ENCODE measurements around the gene ACVR2B.
A peak's percentile ranks its signal among the peaks of the same experiment; 100 is the strongest.
"Not testable (repeated sequence)": the region's sequence is repeated elsewhere in the genome, so short reads cannot be mapped to it uniquely, and the experiment has no call there.

Gene ACVR2B

DNA sequence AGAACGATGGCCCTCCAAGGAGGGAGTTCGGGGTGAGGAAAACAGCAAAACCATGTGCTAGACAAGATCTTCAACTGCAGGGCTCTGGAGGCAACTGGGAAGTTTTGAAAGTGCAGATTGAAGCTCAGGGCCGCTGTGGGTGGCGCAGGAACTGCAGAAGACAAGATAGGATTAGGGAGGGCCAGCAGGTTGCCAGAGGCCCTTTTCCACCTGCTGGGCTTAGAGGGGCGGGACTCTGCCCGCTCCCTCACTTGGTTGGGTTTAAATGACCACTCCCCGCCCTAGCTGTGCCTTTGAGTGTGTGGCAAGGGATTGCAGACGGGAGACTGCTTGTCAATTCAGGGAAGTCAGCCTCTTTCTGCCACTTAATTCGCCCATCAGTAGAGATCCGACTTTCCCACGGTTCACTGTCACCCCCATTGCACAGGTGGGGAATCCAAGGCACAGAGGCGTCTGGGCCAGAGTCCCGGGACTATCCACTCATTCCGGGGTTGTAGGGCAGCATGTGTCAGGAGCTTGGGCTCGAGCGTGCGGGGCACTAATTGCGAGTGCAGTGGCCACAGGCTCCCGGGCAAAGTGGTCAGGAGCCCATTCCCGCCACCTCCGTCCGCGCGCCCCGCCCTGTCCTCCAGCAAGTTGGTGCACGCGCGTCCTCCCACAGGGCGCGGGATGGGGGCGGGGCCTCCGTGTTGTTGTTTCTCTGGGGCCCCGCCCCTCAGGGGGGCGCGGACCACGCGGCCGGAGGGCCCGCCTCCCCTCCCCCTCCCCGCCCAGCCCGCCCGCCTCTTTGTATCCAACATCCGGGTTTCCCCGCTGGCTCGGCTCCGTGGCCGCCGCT is at the start of gene ACVR2B:
TSS of gene ACVR2B (plus strand) at position 816 of the 838 bp plus-strand sequence. CDS start 433 bp downstream, outside the sequence.
- peak; percentile 70 for DNase-seq

DNA sequence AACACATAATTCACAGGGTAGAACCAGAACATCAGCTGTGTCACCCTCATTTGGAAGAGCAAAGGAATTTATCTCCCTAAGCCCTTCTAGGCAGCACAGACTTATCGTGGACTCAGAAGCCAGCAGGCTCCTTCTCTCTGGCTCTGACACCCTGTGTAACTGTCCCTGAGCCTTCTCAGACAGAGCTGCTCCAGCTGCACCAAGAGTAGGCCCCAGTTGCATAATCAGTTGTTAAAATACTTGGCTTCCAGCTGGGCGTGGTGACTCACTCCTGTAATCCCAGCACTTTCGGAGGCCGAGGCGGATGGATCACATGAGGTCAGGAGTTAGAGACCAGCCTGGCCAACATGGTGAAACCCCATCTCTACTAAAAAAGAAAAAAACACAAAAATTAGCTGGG is 49.4 kb upstream of the ACVR2B start:
- DNase-seq = no peak

DNA sequence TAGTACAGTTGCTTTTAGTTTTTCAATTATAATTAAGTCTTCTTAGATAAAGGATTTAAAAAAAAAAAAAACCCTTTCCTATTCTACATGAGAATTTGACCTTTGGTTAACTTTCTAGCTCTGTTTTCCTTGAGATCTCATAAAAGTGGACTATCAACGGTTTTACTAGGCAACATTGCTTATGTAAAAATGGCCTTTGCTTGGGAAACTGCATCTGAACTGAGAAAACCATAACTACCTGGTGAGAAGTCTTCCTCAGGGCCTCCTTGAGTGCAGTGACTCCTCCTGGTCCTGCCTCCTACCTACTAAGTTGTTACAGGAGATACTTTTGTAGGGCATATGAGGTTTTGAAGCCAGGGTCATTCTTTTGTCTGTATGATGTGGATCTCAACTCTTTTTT is 42.1 kb upstream of the ACVR2B start:
- no peak for DNase-seq

DNA sequence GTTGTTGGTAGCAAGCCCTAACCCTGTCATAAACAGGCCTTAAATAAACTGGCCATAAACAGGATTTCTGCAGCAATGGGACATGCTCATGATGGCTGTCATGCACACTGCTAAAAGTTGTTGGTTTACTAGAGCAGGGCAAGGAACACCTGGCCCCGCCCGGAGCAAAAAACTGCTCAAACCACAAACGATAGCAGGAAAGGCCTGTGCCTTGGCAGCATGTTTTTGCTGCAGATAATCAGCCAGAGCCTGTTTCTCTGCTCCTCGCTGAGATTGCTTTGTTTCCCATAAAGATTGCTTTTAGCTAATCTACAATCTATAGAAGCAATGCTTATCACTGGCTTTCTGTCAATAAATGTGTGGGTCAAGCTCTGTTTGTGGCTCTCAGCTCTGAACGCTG is 32.9 kb upstream of the ACVR2B start:
- not testable (repeated sequence) for DNase-seq

DNA sequence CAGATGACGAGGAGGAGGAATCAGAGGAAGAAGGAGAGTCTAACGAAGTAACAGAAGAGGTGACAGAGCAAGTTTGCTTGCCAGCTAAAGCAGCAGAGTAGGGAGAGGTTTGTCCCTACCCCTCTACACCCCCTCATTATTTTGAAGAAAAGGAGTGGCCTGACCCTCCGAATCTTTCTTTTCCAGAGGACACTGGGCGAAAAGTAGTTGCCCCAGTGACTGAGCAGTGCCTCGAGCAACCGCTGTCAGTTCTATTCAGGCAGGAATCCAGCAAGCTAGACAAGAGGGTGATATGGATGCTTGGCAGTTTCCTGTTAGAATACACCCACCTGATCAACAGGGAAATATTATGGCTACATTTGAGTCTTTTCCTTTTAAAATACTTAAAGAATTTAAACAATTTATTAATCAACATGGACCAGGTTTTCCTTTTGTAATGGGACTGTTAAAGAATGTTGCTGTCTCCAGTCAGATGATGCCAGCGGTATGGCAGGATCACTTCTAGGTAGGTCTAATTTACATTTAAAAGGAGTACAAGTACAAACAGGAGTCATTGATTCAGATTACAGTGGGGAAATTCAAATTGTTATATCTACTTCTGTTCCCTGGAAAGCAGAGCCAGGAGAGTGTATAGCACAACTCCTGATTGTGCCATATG is 31.9 kb upstream of the ACVR2B start:
- DNase-seq = no peak

DNA sequence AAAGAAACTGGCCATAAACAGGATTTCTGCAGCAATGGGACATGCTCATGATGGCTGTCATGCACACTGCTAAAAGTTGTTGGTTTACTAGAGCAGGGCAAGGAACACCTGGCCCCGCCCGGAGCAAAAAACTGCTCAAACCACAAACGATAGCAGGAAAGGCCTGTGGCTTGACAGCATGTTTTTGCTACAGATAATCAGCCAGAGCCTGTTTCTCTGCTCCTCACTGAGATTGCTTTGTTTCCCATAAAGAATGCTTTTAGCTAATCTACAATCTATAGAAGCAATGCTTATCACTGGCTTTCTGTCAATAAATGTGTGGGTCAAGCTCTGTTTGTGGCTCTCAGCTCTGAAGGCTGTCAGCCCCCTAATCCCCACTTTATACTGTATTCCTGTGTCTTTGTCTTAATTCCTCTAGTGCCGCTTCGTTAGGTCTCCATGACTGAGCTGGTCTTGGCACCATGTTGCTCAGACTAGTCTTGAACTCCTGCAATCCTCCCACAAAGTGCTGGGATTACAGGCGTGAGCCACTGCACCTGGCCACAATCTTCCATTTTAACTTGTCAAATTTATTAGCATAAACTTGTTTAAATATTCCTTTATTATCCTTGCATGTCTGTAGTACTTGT is 26.8 kb upstream of the ACVR2B start:
- not testable (repeated sequence) for DNase-seq

DNA sequence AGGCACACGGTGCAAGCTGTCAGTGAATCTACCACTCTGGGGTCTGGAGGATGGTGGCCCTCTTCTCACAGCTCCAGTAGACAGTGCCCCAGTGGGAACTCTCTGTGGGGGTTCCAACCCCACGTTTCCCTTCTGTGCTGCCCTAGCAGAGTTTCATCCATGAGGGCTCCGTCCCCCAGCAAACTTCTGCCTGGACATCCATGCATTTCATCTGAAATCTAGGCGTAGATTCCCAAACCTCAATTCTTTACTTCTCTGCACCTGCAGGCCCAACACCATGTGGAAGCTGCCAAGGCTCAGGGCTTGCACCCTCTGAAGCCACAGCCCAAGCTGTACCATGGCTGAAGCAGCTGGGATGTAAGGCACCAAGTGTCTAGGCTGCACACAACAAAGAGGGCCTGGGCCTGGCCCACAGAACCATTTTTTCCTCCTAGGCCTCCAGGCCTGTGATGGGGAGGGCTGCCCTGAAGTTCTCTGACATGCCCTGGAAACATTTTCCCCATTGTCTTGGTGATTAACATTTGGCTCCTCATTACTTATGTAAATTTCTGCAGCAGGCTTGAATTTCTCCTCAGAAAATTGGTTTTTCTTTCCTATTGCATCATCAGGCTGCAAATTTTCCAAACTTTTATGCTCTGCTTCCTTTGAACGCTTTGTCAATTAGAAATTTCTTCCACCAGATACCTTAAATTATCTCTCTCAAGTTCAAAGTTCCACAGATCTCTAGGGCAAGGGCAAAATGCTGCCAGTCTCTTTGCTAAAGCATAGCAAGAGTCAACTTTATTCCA is 20.6 kb upstream of the ACVR2B start:
- not testable (repeated sequence) for DNase-seq

DNA sequence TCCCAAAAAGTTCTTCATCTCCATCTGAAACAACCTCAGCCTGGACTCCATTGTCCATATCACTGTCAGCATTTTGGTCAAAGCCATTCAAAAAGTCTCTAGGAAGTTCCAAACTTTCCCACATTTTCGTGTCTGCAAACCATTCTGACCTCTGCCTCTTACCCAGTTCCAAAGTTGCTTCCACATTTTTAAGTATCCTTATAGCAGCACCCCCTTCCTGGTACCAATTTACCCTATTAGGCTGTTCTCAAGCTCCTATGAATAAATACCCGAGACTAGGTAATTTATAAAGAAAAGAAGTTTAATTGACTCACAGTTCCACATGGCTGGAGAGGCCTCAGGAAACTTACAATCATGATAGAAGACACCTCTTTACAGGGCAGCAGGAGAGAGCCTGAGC is 20.0 kb upstream of the ACVR2B start:
- not testable (repeated sequence) for DNase-seq

DNA sequence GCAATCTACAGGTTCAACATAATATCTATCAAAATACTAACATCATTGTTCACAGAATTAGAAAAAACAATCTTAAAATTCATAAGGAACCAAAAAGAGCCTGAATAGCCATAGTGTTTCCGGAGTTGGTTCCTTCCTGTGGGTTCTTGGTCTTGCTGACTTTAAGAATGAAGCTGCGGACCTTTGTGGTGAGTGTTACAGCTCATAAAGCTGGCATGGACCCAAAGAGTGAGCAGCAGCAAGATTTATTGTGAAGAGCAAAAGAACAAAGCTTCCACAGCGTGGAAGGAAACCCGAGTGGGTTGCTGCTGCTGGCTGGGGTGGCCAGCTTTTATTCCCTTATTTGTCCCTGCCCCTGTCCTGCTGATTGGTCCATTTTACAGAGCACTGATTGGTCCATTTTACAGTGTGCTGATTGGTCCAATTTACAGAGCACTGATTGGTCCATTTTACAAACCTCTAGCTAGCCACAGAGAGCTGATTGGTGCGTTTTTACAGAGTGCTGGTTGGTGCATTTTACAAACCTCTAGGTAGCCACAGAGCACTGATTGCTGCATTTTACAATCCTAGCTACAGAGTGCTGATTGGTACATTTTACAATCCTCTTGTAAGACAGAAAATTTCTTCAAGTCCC is 15.1 kb upstream of the ACVR2B start:
- DNase-seq = not testable (repeated sequence)

DNA sequence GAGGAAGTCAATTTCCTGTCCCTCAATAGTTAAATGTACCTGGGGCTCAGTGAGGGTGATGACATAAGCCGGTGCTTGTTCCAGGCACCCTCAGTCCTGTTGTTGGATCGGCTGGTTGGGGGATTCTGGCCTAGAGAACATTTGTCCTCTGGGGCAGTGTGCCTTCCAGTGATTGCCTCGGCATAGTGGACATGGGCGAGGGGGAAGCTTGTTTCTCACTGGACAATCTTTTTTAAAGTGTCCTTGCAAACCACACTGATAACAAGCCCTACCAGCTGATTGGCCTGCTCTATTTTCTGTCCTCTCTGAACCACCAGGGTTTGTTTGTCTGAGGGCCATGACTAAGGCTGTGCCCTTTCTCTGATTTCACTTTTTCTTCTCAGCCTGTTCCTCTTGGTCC is 10.5 kb upstream of the ACVR2B start:
- not testable (repeated sequence) for DNase-seq

DNA sequence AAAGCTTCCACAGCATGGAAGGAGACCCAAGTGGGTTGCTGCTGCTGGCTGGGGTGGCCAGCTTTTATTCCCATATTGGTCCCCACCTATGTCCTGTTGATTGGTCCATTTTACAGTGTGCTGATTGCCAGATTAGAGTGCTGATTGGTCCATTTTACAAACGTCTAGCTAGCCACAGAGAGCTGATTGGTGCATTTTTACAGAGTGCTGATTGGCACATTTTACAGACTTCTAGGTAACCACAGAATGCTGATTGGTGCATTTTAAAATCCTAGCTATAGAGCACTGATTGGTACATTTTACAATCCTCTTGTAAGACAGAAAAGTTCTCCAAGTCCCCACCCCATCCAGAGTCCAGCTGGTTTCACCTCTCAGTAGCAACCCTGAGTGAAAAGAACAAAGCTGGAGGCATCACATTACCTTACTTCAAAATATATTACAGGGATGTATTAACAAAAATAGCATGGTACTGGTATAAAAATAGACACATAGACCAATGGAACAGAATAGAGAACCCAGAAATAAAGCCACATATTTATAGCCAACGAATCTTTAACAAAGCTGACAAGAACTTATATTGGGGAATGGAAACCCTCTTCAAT is 7.5 kb upstream of the ACVR2B start:
- DNase-seq = no peak

DNA sequence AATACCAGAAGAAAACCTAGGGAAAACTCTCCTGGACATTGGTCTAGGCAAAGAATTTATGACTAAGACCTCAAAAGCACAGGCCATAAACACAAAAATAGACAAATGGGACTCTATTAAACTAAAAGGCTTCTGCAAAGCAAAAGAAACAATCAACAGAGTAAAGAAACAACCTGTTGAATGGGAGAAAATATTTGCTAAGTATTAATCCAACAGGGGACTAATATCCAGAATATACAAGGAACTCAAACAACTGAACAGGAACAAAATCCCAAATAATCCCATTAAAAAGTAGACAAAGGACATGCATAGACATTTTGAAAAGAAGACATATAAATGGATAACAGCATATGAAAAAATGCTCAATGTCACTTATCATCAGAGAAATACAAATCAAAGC is 6.9 kb upstream of the ACVR2B start:
- DNase-seq = no peak

DNA sequence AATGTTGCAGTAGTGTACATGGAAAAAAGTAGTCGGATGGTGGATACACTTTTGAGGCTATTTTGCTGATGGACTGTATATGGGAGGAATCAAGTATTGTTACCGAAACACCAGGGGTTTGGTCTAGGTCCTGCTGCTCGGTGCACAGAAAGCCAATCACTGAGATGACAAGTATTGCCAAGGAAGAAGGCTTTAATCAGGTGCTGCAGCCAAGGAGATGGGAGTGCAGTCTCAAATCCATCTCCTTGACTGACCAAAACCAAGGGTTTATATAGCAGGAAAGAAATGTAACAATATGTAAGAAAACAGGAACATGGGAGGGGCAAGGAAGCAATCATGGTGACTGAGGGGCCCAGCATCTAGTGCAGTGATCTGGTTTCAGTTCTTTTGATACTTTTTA is 2.8 kb upstream of the ACVR2B start:
- DNase-seq = no peak

DNA sequence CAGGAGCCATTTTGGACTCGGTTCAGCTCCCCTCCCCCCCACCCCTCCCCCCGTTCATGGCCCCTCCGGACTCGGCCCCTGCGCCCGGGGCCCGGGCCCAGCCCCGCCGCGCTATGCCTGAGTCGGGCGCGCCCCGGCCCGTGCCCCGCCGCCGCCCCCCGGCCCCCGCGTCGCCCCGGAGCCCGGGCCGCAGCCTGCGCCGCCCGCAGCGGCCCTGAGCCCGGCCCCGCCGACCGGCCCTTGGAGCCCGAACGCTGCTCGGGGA is 155 bp downstream of the ACVR2B start:
- DNase-seq = no peak

DNA sequence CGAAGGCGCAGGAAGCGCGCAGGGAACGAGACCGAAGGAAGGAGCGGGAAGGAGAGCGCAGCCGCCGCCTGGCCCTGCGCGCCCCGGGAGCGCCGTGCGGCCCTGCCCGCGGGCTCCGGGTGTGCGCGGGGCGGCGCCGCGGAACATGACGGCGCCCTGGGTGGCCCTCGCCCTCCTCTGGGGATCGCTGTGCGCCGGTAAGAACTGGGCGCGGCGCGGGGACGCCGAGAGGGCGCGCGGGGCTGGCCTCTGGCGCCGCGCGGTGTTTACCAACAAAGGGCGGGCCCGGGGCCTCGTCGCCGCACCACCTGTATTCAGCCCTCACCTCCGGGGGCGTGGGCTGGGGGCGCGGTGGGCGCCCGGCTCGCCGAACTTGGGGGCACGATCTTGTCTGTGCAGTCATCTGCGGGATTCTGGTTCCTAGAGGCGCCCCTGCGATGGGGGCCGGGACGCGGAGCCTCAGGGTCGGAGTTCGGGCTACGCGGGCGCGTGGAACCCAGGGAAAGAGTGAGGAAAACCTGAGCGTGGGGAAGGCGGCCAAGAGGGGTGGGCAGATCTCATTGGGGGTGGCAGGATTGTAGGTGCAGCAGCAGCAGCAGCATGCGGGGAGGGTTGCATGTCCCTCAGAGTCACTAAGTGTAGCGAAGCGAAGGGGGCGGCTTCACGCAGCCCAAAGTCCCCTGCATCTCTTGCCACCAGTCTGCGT is 641 bp downstream of the ACVR2B start:
- DNase-seq = no peak

DNA sequence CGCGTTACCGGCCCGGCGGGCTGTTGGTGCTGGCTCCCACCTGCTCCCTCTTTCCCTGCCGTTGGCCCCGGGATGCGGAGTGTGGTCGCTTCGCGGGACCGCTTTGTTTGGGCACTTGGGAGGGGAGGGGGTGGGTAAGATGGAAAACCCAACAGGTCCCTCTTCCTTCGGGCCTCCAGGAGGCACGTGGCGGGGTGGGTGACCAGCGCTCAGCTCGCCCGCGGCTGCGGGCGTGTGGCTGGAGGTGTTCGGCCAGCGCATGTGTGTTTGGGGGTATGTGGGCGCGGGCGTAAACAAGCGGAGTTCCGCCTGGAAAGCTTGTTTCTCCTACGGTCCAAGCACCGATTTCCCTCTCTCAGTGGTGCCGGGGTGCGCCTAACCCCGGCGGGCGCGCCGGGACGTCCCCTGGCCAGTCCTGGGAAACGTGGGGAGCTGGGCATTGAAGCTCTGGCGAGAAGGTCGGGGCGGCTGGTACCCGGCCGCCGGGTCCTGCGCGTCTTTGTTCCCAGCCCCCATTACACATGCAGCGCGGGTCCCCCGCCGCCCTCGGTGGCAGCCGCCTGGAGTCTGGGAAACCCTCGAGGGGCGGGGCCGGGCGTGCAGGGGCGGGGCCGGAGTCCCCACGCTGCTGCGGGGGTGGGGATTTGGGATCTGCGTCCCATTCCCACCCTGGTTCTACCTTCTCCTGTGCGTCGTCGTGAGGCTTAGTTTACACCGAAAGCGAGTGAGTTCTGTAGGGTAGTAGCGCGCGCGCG is 1.4 kb downstream of the ACVR2B start:
- peak; percentile 33 for DNase-seq

DNA sequence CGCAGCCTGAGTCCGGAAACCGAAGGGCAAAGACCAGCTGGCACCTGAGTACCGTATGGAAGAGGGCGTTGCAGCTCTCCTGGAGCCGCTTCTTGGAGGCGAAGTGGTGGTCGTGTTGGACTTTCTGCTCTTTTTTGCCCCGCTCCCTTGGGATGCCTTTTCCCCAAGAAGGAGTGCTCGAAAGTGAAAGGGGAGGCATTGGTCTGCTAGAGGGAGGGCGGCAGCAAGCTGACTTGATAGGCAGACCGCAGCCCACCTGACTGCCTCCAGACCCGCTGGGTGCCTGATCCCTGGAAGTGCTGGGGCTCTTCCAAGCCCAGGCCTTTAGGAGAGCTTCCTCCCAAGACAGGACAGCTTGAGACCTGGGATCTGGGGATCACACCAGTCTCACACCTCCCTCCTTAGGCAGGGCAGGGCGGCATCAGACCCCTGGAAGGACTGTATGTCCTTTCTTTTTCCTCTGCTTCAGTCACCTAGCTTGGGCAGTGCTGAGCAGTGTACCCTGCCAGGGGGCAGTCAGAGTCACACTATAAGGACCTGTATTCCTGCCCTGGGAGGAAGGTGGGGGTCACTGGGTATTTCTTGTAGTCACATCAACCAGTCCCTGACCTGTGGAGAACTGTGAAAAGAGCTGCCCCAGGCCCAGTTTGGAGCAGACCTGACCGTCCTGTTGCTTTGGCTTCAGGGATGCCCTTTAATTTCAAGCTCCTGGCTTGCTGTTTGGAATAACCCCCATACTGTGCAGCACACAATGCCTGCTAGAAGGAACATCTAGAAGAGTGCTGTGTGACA is 2.1 kb downstream of the ACVR2B start:
- no peak for DNase-seq

DNA sequence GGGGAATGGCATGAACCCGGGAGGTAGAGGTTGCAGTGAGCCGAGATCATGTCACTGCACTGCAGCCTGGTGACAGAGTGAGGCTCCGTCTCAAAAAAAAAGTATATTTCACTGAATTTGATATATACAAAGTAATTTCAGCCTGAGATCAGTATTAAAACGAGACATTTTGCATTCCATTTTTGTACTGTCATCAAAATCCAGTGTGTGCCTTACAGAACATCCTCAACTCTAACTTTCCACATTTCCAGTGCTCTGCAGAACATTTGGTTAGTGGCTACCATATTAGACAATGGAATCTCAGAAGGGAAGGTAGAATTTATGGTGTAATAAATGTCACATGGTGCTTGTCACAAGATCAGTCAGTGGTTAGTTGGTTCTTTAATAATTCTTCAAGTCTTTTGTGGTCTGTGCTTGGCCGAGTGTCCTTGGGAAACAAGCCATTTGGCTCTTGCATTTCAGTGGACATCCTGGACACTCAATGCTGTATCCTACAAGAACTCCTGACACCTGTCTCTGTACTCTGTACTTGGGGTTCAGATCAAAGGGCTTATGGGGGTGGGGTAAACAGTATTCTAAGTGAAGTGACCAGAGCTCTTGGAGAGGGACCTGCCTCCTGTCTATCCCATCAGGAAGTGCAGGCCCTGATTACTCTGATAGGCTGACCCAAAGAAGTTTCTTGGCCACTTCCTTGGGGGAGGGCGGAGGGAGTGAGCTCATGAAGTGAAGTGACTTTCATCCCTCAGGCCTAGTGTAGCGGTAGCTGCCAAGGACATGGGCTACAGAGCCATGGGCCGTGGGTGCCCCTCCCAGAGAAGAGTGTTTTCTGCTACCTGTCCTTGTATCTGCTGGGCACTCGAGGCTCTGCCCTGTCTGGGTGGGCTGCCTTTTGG is 3.7 kb downstream of the ACVR2B start:
- DNase-seq = no peak

Measured in stimulated activated CD4-positive, alpha-beta T cell treated with anti-CD3 and anti-CD28 coated beads, Interleukin-4, amount 100 ng/mL, for 24 hours (primary cell).